HepG2 (cell line): Measurements from ENCODE around the gene CLCN2. TPM values are rescaled to one million over a fixed set of nuclear protein-coding genes. Genes with fewer than 3 reads are reported as not detected.

Experiments
- ATAC-seq: fragments of 200-7000 bp; cut with Tn5 transposase; 3 replicates; pipeline ENCODE4 v1.9.1; 2020; ENCODE audit warnings: mild to moderate bottlenecking, moderate library complexity
- BruUV-seq: library from RNA; stranded (reverse); fragments of 400-500 nt; replicated peaks from 2 replicates; lab custom pipeline; 2021; lab: Mats Ljungman, UMichigan
- CTCF ChIA-PET: fragments of 300-600 bp; formaldehyde crosslinking; extraction: SDS; loops from one replicate; lab custom pipeline; 2021; ENCODE audit warnings: low total read pairs, inconsistent platforms, low intra/inter-chr PET ratio; lab: Yijun Ruan, JAX
- POLR2A ChIA-PET: fragments of 350-600 bp; sonication (Branson Sonifier 250); formaldehyde crosslinking; loops from one replicate; lab custom pipeline; 2020; ENCODE audit warnings: antibody characterized with exemption, inconsistent platforms; lab: Yijun Ruan, JAX
- DNase-seq: peaks from one replicate; pipeline ENCODE4 v3.0.0-alpha.2; 2015; ENCODE audit warnings: low spot score
- FAIRE-seq: peaks from 3 replicates; lab custom pipeline; 2011; peaks lifted over from hg19 to GRCh38; lab: Jason Lieb, UNC
- H2AFZ ChIP-seq: one replicate; pipeline ENCODE4 v1.6.1; 2011; ENCODE audit warnings: low read length, inconsistent platforms
- H3K27ac ChIP-seq: fragments of 300-600 bp; 3 replicates; pipeline ENCODE4 v1.8.0; 2011; ENCODE audit warnings: mixed run types, mild to moderate bottlenecking, mixed read lengths, low read length, inconsistent platforms; ENCODE audit not compliant: insufficient read depth; ENCODE audit errors: extremely low read length
- H3K27me3 ChIP-seq, 2 experiments: fragments of 200-600 bp in 1 of 2; 2 replicates in 1 of 2; 3 replicates in 1 of 2; pipeline versions ENCODE4 v1.6.0 to v1.8.0; 2011; ENCODE audit warnings: low read length in 2 of 2, mild to moderate bottlenecking in 2 of 2, moderate library complexity in 2 of 2, inconsistent platforms in 1 of 2; ENCODE audit not compliant: insufficient read depth in 2 of 2, control insufficient read depth in 1 of 2
- H3K36me3 ChIP-seq, 2 experiments: fragments of 200-600 bp in 1 of 2; replicated peaks in 1 of 2; 2 replicates in 1 of 2; 3 replicates in 1 of 2; pipeline versions ENCODE4 v1.5.1 to v1.8.0; 2011; ENCODE audit warnings: low read length in 2 of 2, inconsistent platforms in 1 of 2; ENCODE audit not compliant: insufficient read depth in 2 of 2, control insufficient read depth in 1 of 2
- H3K4me1 ChIP-seq: 2 replicates; pipeline ENCODE4 v1.5.1; 2012; ENCODE audit warnings: low read length, inconsistent platforms; ENCODE audit not compliant: insufficient read depth
- H3K4me2 ChIP-seq: 2 replicates; pipeline ENCODE4 v1.6.0; 2011; ENCODE audit warnings: low read depth, low read length, inconsistent platforms
- H3K4me3 ChIP-seq, 3 experiments: fragments of 200-600 bp in 1 of 3; sonication (generic), shearing (Covaris generic) in 1 of 3; replicated peaks in 1 of 3; 2 replicates each; pipeline ENCODE4 v1.5.1; 2011 to 2016; ENCODE audit warnings: low read length in 3 of 3, inconsistent platforms in 2 of 3, low read depth in 2 of 3, mild to moderate bottlenecking in 2 of 3, control low read depth in 1 of 3, mixed read lengths in 1 of 3; ENCODE audit not compliant: insufficient read depth in 1 of 3
- H3K79me2 ChIP-seq: one replicate; pipeline ENCODE4 v1.6.1; 2011; ENCODE audit warnings: low read length, inconsistent platforms; ENCODE audit not compliant: insufficient read depth
- H3K9ac ChIP-seq: 2 replicates; pipeline ENCODE4 v1.6.0; 2011; ENCODE audit warnings: mild to moderate bottlenecking, low read depth, low read length, inconsistent platforms; ENCODE audit not compliant: insufficient read depth
- H3K9me3 ChIP-seq: 2 replicates; pipeline ENCODE4 v1.5.1; 2012; ENCODE audit warnings: mild to moderate bottlenecking, low read length
- H4K20me1 ChIP-seq: 2 replicates; pipeline ENCODE4 v1.6.0; 2011; ENCODE audit warnings: inconsistent platforms, mild to moderate bottlenecking, low read length, moderate library complexity; ENCODE audit not compliant: insufficient read depth
- CENPT ChIP-seq: sonication (generic); formaldehyde crosslinking; IDR thresholded peaks from 2 replicates; pipeline ENCODE4 v1.8.0; 2022; ENCODE audit warnings: low read depth, mild to moderate bottlenecking, moderate library complexity, missing genetic modification reagents
- DDIT3 ChIP-seq: sonication (generic); formaldehyde crosslinking; IDR thresholded peaks from 2 replicates; pipeline ENCODE4 v1.4.0; 2020; ENCODE audit warnings: mild to moderate bottlenecking, missing genetic modification reagents
- FOXA1 ChIP-seq, 2 experiments: fragments of 450-650 bp in 1 of 2; sonication (generic) in 1 of 2; formaldehyde crosslinking in 1 of 2; IDR thresholded peaks; 2 replicates each; pipeline versions ENCODE4 v1.4.0 to v1.6.1; 2016 to 2020; ENCODE audit warnings: missing genetic modification reagents in 1 of 2
- LCORL ChIP-seq, 2 experiments: fragments of 450-650 bp in 1 of 2; sonication (generic) in 1 of 2; formaldehyde crosslinking in 1 of 2; IDR thresholded peaks; 2 replicates each; pipeline versions ENCODE4 v1.5.0 to v1.6.1; 2017 to 2020; ENCODE audit warnings: antibody characterized with exemption in 1 of 2, missing genetic modification reagents in 1 of 2
- ONECUT2 ChIP-seq: sonication (generic); formaldehyde crosslinking; IDR thresholded peaks from 2 replicates; pipeline ENCODE4 v1.4.0; 2020; ENCODE audit warnings: missing genetic modification reagents
- SNAI1 ChIP-seq: sonication (generic); formaldehyde crosslinking; IDR thresholded peaks from 2 replicates; pipeline ENCODE4 v1.5.0; 2020; ENCODE audit warnings: mild to moderate bottlenecking, missing genetic modification reagents, borderline replicate concordance
- ZBED4 ChIP-seq: sonication (generic); formaldehyde crosslinking; IDR thresholded peaks from 2 replicates; pipeline ENCODE4 v1.4.0; 2020; ENCODE audit warnings: missing genetic modification reagents, borderline replicate concordance
- ZNF281 ChIP-seq: sonication (generic); formaldehyde crosslinking; IDR thresholded peaks from 2 replicates; pipeline ENCODE4 v1.4.0; 2020; ENCODE audit warnings: missing genetic modification reagents, borderline replicate concordance
- ZNF382 ChIP-seq: sonication (generic); formaldehyde crosslinking; IDR thresholded peaks from 2 replicates; pipeline ENCODE4 v1.5.0; 2020; ENCODE audit warnings: missing genetic modification reagents, mild to moderate bottlenecking, borderline replicate concordance
- ZNF678 ChIP-seq: sonication (generic); formaldehyde crosslinking; IDR thresholded peaks from 2 replicates; pipeline ENCODE4 v1.4.0; 2020; ENCODE audit warnings: mild to moderate bottlenecking, missing genetic modification reagents
- ZNF777 ChIP-seq: sonication (generic); formaldehyde crosslinking; IDR thresholded peaks from 2 replicates; pipeline ENCODE4 v1.4.0; 2020; ENCODE audit warnings: missing genetic modification reagents
- WGBS: methylation state at CpG from one replicate; pipeline ENCODE4 v1.1.6; 2017; ENCODE audit warnings: low lambda C conversion rate; 5-methylcytosine and 5-hydroxymethylcytosine counted together
- in situ Hi-C: cut with HindIII; loops from 2 replicates; pipeline ENCODE4 v1.10.0; 2017; ENCODE audit warnings: low pct_unique_long_range_greater_than_20kb; ENCODE audit not compliant: extremely low pct_ligation_motif_present
- intact Hi-C: fragments of 100-400 bp; cut with micrococcal nuclease; formaldehyde crosslinking; loops from one replicate; pipeline ENCODE4 v1.10.0; 2022; ENCODE audit not compliant: unreplicated experiment
- polyA plus RNA-seq, 8 experiments: library from polyadenylated mRNA; depleted of rRNA in 3 of 8; stranded (reverse) in 7 of 8; unstranded in 1 of 8; fragments of >200 nt; fragmentation: Illumina TruSeq in 4 of 8; extraction: Trizol in 4 of 8; gene quantifications; 2 replicates each; pipeline versions ENCODE4 v1.2.1 to v1.2.3, GENCODE V29; 2011 to 2016; ENCODE audit warnings: low read depth in 4 of 8, missing spikeins in 1 of 8, mixed read lengths in 1 of 8; ENCODE audit not compliant: insufficient read depth in 1 of 8
- total RNA-seq, 5 experiments: library from RNA; depleted of rRNA; stranded (reverse); fragments of >200 nt; fragmentation: Illumina TruSeq; extraction: Trizol; gene quantifications; 2 replicates each; pipeline ENCODE4 v1.2.3, GENCODE V29; 2016; ENCODE audit warnings: low read depth in 1 of 5

The CLCN2 gene
- total and polyA plus RNA-seq, 2 of the 13 experiments (the other 11 are each of a cell fraction or from before 2014, with no cell fraction given) = 11.4 to 13.5 TPM

GRCh38 chr3:184360929-184361531, 375 bp downstream of the CLCN2 start:
- Histone ChIP-seq H3K4me3 (peak overlapping the region; percentile 93 to 96 (median 95)), H3K9me3 (no peaks in the 10 kb centered on the region), H3K27ac (peak overlapping the region; percentile 67), H3K9ac (peak overlapping the region; percentile 86), H3K79me2 (peaks cover 31% of the 10 kb centered on the region), H2AFZ (no peak overlapping the region), H3K36me3 (peaks cover 11 to 32% of the 10 kb centered on the region in 2 experiments), H3K27me3 (no peaks in the 10 kb centered on the region; a peak in 1 of 5 replicates), H3K4me2 (peak overlapping the region; percentile 100), H4K20me1 (0 out of 2 replicates have a peak, but pooled peaks cover 7% of the 10 kb centered on the region), H3K4me1 (peaks cover 39% of the 10 kb centered on the region)
- WGBS = 0% methylated on average over 6 of the region's 24 CpGs
- DNase-seq (no peak), ATAC-seq (no peak), FAIRE-seq (no peak)
- intact Hi-C loops = no loop called here
- ChIA-PET CTCF (no interaction called here), POLR2A (interaction anchor here (1.6 to 2.9 kb wide), 5 partner anchors 10 to 24 kb away, joined by 6 to 15 read pairs (median 11); partner anchors contain the start of genes CHRD and FAM131A)
- in situ Hi-C loops = no loop called here
- BruUV-seq = no TSS peak
- TF ChIP-seq FOXA1 (IDR thresholded peaks at IDR 0.05) (no peak), FOXA1 (CRISPR knock-in tag; IDR thresholded peaks at IDR 0.05) (no peak), ZNF281 (CRISPR knock-in tag) (no peak), SNAI1 (CRISPR knock-in tag) (no peak), ZBED4 (CRISPR knock-in tag) (no peak), LCORL (IDR thresholded peaks at IDR 0.05) (no peak), LCORL (CRISPR knock-in tag; IDR thresholded peaks at IDR 0.05) (no peak), ZNF382 (CRISPR knock-in tag) (no peak), DDIT3 (CRISPR knock-in tag) (no peak), CENPT (CRISPR knock-in tag) (no peak), ONECUT2 (no peak), ZNF777 (CRISPR knock-in tag) (no peak; the same call in 1 of the 2 replicates), ZNF678 (no peak)
